GM12892 (cell line): ENCODE data around the gene UNC45B.

ENCODE experiments used
- POLR2A ChIP-seq: IDR thresholded peaks from 2 replicates; pipeline ENCODE4 v1.6.1; 2011; ENCODE audit warnings: low read depth, low read length, control low read depth
- POLR2AphosphoS5 ChIP-seq: IDR thresholded peaks from 2 replicates; pipeline ENCODE4 v1.6.1; 2011; ENCODE audit warnings: low read depth, low read length, control low read depth
- TAF1 ChIP-seq: IDR thresholded peaks from 2 replicates; pipeline ENCODE4 v1.6.1; 2011; ENCODE audit warnings: low read depth, mild to moderate bottlenecking, control low read depth, low read length, borderline replicate concordance

DNA sequence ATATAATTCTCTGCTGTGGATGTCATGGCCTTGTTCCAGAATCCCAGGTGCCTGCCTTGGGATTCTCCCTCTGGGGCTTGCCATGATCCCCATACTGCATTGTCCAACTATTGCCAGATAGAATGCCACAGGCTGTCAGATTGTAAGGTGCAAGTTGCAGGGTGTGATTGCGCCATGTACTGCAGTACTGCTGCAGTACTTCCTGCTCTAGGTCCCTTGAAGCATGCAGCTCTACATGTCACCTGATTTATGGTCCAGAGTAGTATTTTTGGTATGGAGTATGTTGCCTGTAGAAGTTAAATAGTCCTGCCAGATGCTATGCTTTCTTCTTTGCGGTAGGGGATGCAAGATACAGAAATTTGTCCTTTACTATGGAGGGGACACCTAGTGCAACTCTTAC lies 88.3 kb downstream of the UNC45B start:
- no peak for TF ChIP-seq POLR2A
- TF ChIP-seq TAF1: no peak
- no peak for TF ChIP-seq POLR2AphosphoS5
